ENCODE results near the gene MIF4GD. TPM values are rescaled to one million over a fixed set of nuclear protein-coding genes. Genes with fewer than 3 reads are reported as not detected.

MIF4GD gene
- total RNA-seq, 1 donor from 2014 or later = 12.8 TPM

- Mint-ChIP-seq H3K27me3 (ENCODE audit: unreplicated experiment) (peaks cover 4% of the 10 kb centered on the region), H3K4me1 (ENCODE audit: low read depth, unreplicated experiment) (no peaks in the 10 kb centered on the region), H3K9me3 (ENCODE audit: unreplicated experiment) (peaks cover 6% of the 10 kb centered on the region), H3K36me3 (ENCODE audit: unreplicated experiment) (no peaks in the 10 kb centered on the region), H3K4me3 (ENCODE audit: unreplicated experiment) (no peak overlapping the region), H3K27ac (ENCODE audit: unreplicated experiment) (no peak overlapping the region)
- DNase-seq = no peak
- no peak for TF ChIP-seq CTCF (IDR thresholded peaks at IDR 0.05; ENCODE audit: partially characterized antibody, unreplicated experiment)
Measured at GRCh38 chr17:75238020-75238580, 32.9 kb downstream of the MIF4GD start.

GRCh38 chr17:75237100-75238014 lies 33.7 kb downstream of the MIF4GD start:
- Mint-ChIP-seq H3K4me3 (ENCODE audit: unreplicated experiment) (no peak overlapping the region), H3K27me3 (ENCODE audit: unreplicated experiment) (peaks cover 5% of the 10 kb centered on the region), H3K4me1 (ENCODE audit: low read depth, unreplicated experiment) (no peaks in the 10 kb centered on the region), H3K27ac (ENCODE audit: unreplicated experiment) (peak overlapping the region; percentile 82), H3K36me3 (ENCODE audit: unreplicated experiment) (no peaks in the 10 kb centered on the region), H3K9me3 (ENCODE audit: unreplicated experiment) (peaks cover 7% of the 10 kb centered on the region)
- DNase-seq = no peak
- no peak for TF ChIP-seq CTCF (IDR thresholded peaks at IDR 0.05; ENCODE audit: partially characterized antibody, unreplicated experiment)

- no peaks in the 10 kb centered on the region for H3K36me3 Mint-ChIP-seq (ENCODE audit: unreplicated experiment)
- TF ChIP-seq CTCF (IDR thresholded peaks at IDR 0.05; ENCODE audit: partially characterized antibody, unreplicated experiment) = no peak
- DNase-seq = no peak
- no peaks in the 10 kb centered on the region for H3K4me1 Mint-ChIP-seq (ENCODE audit: low read depth, unreplicated experiment)
- H3K4me3 Mint-ChIP-seq (ENCODE audit: unreplicated experiment) = no peak overlapping the region
- H3K27ac Mint-ChIP-seq (ENCODE audit: unreplicated experiment) = no peak overlapping the region
- peaks cover 4% of the 10 kb centered on the region for H3K9me3 Mint-ChIP-seq (ENCODE audit: unreplicated experiment)
- H3K27me3 Mint-ChIP-seq (ENCODE audit: unreplicated experiment) = peaks cover 3% of the 10 kb centered on the region
Measured at GRCh38 chr17:75232786-75233185, 38.2 kb downstream of the MIF4GD start.

- TF ChIP-seq CTCF (IDR thresholded peaks at IDR 0.05; ENCODE audit: partially characterized antibody, unreplicated experiment) = no peak
- Mint-ChIP-seq H3K27me3 (ENCODE audit: unreplicated experiment) (peaks cover 1% of the 10 kb centered on the region), H3K4me3 (ENCODE audit: unreplicated experiment) (peak overlapping the region; percentile 17)
Measured at GRCh38 chr17:75231741-75232464, 39.1 kb downstream of the MIF4GD start.

More at GRCh38 chr17:75231741-75232464, 39.1 kb downstream of the MIF4GD start:
- no peaks in the 10 kb centered on the region for H3K36me3 Mint-ChIP-seq (ENCODE audit: unreplicated experiment)
- no peak for DNase-seq
- no peak overlapping the region for H3K27ac Mint-ChIP-seq (ENCODE audit: unreplicated experiment)
- no peaks in the 10 kb centered on the region for H3K4me1 Mint-ChIP-seq (ENCODE audit: low read depth, unreplicated experiment)
- peaks cover 4% of the 10 kb centered on the region for H3K9me3 Mint-ChIP-seq (ENCODE audit: unreplicated experiment)

Data from glutamatergic neuron (in vitro differentiated cells).